Fibroblast of the aortic adventitia (primary cell): Measurements from ENCODE around the gene CIDEB. TPM values are rescaled to one million over a fixed set of nuclear protein-coding genes. Genes with fewer than 3 reads are reported as not detected.

Experiments used
- DNase-seq: peaks from one replicate; pipeline ENCODE4 v3.0.0-alpha.2; 2010; ENCODE audit warnings: low read depth
- H3K4me3 ChIP-seq: 2 replicates; pipeline ENCODE4 v1.5.1; 2011; ENCODE audit warnings: low read depth, mild to moderate bottlenecking, control low read depth, low read length, moderate library complexity
- total RNA-seq: library from RNA; depleted of rRNA; stranded (reverse); fragments of >200 nt; gene quantifications from 2 replicates; pipeline ENCODE4 v1.2.3, GENCODE V29; 2012; ENCODE audit warnings: low replicate concordance
- TF ChIP-seq, protein P1 (sequence below): IDR thresholded peaks from 2 replicates; pipeline ENCODE4 v1.5.1; 2011; ENCODE audit warnings: mild to moderate bottlenecking, low read length, control low read depth, inconsistent platforms; ENCODE audit not compliant: insufficient read depth

Gene CIDEB
- total RNA-seq, 1 donor = 4.2 TPM

DNA sequence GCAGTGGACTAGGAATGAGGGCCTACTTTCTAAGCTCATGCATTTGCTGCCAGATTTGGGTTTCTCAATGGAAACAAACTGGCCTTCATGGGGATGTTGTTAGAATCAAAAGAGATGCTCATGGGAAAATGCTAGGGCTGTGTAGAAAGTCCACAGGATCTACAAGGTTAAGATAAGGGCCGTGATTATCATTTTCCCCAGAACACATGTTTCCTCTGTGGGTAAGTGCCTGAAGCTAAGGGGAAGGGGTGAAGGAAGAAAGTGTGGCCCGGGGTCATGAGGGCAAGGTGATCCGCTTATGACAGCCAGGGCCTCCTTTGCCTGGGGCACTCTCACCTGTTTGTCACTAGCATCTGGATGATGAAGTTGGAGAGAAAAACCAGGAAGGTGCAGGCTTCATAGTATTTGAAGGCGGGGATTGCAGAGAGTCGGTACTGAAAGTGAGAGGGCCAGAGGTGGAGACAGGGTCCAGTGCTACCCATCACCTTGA is 17.3 kb upstream of the CIDEB start:
- TF ChIP-seq, protein P1, sequence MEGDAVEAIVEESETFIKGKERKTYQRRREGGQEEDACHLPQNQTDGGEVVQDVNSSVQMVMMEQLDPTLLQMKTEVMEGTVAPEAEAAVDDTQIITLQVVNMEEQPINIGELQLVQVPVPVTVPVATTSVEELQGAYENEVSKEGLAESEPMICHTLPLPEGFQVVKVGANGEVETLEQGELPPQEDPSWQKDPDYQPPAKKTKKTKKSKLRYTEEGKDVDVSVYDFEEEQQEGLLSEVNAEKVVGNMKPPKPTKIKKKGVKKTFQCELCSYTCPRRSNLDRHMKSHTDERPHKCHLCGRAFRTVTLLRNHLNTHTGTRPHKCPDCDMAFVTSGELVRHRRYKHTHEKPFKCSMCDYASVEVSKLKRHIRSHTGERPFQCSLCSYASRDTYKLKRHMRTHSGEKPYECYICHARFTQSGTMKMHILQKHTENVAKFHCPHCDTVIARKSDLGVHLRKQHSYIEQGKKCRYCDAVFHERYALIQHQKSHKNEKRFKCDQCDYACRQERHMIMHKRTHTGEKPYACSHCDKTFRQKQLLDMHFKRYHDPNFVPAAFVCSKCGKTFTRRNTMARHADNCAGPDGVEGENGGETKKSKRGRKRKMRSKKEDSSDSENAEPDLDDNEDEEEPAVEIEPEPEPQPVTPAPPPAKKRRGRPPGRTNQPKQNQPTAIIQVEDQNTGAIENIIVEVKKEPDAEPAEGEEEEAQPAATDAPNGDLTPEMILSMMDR = no peak
- H3K4me3 ChIP-seq = no peak overlapping the region
- no peak for DNase-seq

DNA sequence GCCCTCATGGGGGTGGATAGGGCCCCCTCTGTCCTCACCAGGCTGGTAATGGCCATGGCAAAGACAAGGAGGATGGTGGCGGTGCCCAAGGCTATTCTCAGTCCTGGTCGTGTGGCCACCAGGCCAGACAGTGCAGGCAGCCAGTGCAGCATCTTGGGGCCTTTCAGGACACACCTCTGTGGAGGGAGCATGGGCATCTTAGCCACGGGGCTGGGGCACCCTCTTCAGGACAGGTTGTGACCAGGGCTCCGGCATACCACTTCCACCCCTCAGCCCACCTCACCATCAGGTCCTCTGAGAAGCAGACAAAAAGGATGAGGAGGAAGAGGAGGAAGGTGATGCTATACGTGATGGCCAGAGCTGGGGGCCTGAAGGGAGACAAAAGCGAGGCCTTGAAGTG is 16.2 kb upstream of the CIDEB start:
- TF ChIP-seq, protein P1 = no peak
- no peak overlapping the region for H3K4me3 ChIP-seq
- no peak for DNase-seq

DNA sequence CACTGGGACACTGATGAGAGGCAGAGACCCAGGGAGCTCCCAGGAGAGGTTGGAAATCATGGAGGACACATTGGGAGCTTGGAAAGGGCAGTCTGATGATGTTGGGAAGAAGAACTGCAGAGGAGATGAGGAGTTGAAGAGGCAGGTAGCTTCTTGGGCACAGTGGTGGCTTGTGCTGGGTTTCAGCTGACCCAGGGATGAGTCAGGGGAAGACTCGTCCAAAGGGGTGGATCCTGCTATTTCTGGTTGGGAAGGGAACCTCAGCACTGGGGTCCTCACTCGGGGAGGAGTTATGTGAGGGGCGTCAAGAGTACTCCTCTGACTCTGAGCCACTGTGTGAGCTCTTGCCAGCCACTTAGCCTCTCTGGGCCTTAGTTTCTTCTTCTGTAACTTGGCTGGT is 15.6 kb upstream of the CIDEB start:
- no peak for DNase-seq
- TF ChIP-seq, protein P1 = no peak
- no peak overlapping the region for H3K4me3 ChIP-seq

DNA sequence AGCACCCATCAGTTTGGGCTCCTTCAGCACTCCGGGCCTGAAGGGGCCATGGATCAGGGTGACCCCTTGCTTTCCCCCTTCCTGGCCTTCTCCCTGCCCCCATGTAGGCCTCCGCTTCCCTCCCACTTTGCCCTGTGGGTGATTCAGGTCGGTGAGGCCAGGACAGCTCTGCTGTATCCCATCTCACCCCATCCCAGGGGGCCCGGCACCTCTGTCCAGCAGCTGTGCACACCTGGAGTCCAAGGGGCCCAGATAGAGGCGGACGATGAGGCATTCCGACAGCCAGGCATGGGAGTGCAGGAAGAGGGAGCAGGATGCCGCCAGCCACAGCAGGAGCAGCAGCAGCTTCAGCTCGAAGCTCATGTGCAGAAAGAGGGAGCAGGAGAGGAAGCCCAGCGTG is 14.9 kb upstream of the CIDEB start:
- H3K4me3 ChIP-seq = no peak overlapping the region
- TF ChIP-seq, protein P1 = no peak
- no peak for DNase-seq

DNA sequence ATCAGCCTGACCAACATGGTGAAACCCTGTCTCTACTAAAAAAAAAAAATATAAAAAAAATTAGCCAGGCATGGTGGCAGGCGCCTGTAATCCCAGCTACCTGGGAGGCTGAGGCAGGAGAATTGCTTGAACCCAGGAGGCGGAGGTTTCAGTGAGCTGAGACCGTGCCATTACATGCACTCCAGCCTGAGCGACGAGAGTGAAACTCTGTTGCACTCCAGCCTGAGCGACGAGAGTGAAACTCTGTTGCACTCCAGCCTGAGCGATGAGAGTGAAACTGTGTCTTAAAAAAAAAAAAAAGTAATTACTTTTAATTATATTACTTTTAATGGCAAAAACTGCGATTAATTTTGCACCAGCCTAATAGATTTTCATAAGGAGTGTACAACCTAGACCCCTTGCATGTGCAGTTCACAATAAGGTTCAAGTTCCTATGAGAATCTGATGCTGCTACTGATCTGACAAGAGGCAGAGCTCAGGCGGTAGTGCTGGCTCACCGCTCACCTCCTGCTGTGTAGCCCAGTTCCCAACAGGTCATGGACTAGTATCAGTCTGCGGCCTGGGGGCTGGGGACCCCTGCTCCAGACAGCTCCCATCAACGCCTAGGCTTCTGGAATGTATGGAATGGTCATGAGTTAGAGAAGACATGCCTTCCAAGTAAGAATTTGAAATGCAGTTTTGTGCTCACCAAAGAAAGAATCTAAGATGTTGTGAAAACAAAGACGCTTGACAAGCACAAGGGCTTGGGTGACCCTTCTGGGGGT is 13.6 kb upstream of the CIDEB start:
- no peak for DNase-seq
- no peak overlapping the region for H3K4me3 ChIP-seq
- TF ChIP-seq, protein P1 = no peak

DNA sequence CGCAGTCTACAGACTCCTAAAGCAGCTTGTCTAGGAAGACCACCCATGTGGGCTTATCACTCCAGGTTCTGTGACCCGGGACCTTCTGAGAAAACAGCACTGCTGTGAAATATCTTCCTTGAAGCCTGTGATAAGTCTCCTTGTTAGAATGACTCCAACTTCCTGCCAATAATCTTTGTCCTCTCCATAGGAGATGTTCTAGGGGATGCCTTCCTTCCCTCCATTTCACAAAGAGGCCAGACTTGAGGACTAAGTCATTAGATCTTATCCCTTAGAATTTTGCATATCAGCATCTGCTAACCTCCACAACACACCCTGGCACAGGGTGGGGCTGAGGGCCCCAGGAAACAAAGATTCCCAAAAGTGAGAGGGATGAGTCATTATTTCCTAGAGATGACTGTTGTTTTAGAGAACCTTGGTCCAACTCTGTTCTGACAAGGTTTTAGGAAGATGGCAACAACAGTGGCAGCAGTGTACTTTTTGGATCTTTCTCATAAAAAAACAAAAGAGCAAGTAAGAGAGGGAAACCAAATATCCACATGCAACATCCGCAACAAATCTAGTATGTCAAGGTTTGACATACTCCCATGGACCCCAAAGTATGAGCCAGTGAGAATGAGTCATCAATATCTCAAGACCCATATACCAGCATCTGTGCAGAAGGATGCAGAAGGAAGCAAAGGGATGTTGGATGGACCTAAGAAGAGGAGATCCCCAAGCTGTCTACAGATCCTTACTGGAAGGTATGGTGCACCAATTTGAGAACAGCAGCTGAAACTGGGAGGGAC is 9.6 kb upstream of the CIDEB start:
- TF ChIP-seq, protein P1 = no peak
- peak; percentile 74 for DNase-seq

More for the DNA sequence above, 9.6 kb upstream of the CIDEB start:
- no peak overlapping the region for H3K4me3 ChIP-seq
